Naive B cell (primary cell): ENCODE results near the gene PCSK6. TPM values are rescaled to one million over a fixed set of nuclear protein-coding genes. Genes with fewer than 3 reads are reported as not detected.
"Not testable (repeated sequence)": the region's sequence is repeated elsewhere in the genome, so short reads cannot be mapped to it uniquely, and the experiment has no call there.

Experiments
- ATAC-seq, 2 donors: fragments of 150-1000 bp; cut with Tn5 transposase; 2 replicates each; pipeline ENCODE4 v1.10.0; 2021; ENCODE audit warnings: low read depth in 2 of 2, mild to moderate bottlenecking in 2 of 2, moderate library complexity in 2 of 2
- DNase-seq: peaks from one replicate; pipeline ENCODE4 v3.0.0; 2022
- H3K27ac Mint-ChIP-seq, 6 donors: one replicate each; pipeline ENCODE4 v1.8.0; 2020 to 2022; ENCODE audit warnings: mild to moderate bottlenecking in 6 of 6, mixed read lengths in 6 of 6, moderate library complexity in 5 of 6, inconsistent platforms in 2 of 6
- H3K27me3 Mint-ChIP-seq, 3 donors: one replicate each; pipeline ENCODE4 v1.8.0; 2021 to 2022; ENCODE audit warnings: mixed read lengths in 3 of 3, mild to moderate bottlenecking in 1 of 3
- H3K36me3 Mint-ChIP-seq, 2 donors: one replicate each; pipeline ENCODE4 v1.8.0; 2020 to 2022; ENCODE audit warnings: mixed read lengths in 2 of 2, inconsistent platforms in 1 of 2, mild to moderate bottlenecking in 1 of 2
- H3K4me1 Mint-ChIP-seq, 3 donors: one replicate each; pipeline ENCODE4 v1.8.0; 2020 to 2022; ENCODE audit warnings: mixed read lengths in 3 of 3, inconsistent platforms in 1 of 3, mild to moderate bottlenecking in 1 of 3, moderate library complexity in 1 of 3
- H3K4me3 Mint-ChIP-seq, 8 donors: one replicate each; pipeline ENCODE4 v1.8.0; 2020 to 2022; ENCODE audit warnings: mild to moderate bottlenecking in 8 of 8, mixed read lengths in 8 of 8, moderate library complexity in 8 of 8, inconsistent platforms in 2 of 8
- H3K9me3 Mint-ChIP-seq, 7 donors: one replicate each; pipeline ENCODE4 v1.8.0; 2020 to 2022; ENCODE audit warnings: mixed read lengths in 7 of 7, mild to moderate bottlenecking in 5 of 7, inconsistent platforms in 2 of 7, moderate library complexity in 1 of 7
- polyA plus RNA-seq, 6 donors: library from polyadenylated mRNA; unstranded; fragments of 300-500 nt; fragmentation: Illumina TruSeq; gene quantifications; one replicate each; pipeline ENCODE4 v1.2.3, GENCODE V29; 2021; ENCODE audit warnings: low read depth in 6 of 6

The PCSK6 gene
- polyA plus RNA-seq, 6 donors from 2014 or later = 0.78 to 1.4 (median 0.96) TPM; not detected in 1

DNA sequence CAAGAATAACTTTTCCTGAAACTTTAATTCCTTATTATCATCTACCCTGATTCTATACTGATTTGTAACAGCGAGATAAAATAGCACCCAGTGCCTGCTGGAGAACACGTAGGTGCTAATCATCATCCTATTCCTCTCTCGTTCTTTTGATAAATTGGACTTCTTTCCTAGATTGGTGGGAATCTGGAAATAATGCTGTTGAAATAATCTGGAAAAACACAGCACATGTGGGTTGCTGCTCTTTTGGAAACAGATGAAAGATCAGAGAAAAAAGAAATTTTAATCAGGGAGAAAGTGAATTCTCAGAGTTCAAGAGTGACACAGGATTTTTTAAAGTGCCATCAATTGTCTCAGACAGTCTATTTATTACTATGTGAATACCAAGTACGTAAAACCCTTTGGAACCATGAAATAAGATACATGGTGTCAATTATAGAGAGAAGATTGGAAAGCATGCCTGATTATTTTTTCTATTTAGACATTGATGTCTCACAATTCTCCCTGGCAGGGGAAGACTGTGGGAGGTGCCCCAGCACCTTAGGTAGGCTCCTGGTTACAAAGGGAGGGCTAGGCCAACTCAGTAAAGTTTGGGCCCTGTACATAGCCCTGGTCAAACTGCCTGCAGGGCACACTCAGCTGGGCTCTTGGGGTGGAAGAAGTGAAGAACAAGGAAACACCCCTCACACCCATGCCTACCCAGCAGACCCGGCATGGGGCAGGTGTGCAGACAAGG is 134.4 kb downstream of the PCSK6 start:
- DNase-seq = no peak
- Mint-ChIP-seq H3K9me3 (no peaks in the 10 kb centered on the region), H3K4me1 (no peaks in the 10 kb centered on the region), H3K4me3 (no peak overlapping the region), H3K27ac (no peak overlapping the region), H3K27me3 (peaks cover 7 to 25% (median 9%) of the 10 kb centered on the region in 3 donors), H3K36me3 (no peaks in the 10 kb centered on the region)
- no peak for ATAC-seq

DNA sequence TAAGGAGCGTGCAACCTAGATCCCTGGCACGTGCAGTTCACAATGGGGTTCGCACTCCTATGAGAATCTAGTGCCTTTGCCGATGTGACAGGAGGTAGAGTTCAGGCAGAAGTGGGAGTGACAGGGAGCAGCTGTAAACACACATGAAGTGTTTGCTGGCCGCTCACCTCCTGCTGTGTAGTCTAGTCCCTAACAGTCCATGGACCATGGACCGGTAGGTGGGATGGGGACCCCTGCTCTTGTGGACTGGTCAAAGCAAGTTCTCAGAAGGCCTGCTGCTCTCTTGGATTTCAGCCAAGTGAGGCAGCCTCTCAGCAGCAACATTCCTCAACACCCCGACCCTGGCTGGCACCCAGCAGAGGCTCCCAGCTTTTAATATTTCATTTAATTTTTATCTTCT is 136.3 kb downstream of the PCSK6 start:
- Mint-ChIP-seq H3K27me3 (peaks cover 8 to 22% (median 14%) of the 10 kb centered on the region in 3 donors), H3K4me3 (no peak overlapping the region), H3K4me1 (no peaks in the 10 kb centered on the region), H3K36me3 (no peaks in the 10 kb centered on the region), H3K27ac (no peak overlapping the region), H3K9me3 (no peaks in the 10 kb centered on the region)
- no peak for ATAC-seq
- no peak for DNase-seq

DNA sequence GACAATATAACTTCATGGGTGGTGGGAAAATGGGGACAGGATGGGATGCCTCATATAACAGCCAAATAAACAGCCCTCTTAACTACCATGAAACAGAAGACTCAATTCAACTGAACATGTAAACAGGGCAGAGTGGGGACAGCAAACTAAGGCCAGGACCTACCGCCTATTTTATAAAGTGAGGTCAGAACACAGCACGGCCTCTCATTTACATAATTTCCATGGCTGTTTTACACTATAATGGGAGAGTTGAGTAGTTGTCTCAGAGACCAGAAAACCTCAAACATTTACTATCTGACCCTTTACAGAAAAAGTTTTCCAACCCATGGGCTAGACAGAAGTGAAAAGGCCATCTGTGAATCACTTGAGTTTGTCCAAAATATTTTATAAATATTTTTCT is 137.8 kb downstream of the PCSK6 start:
- Mint-ChIP-seq H3K9me3 (no peaks in the 10 kb centered on the region), H3K4me3 (no peak overlapping the region), H3K4me1 (no peaks in the 10 kb centered on the region), H3K27ac (no peak overlapping the region), H3K27me3 (peaks cover 9 to 36% (median 28%) of the 10 kb centered on the region in 3 donors), H3K36me3 (no peaks in the 10 kb centered on the region)
- ATAC-seq = no peak
- no peak for DNase-seq

DNA sequence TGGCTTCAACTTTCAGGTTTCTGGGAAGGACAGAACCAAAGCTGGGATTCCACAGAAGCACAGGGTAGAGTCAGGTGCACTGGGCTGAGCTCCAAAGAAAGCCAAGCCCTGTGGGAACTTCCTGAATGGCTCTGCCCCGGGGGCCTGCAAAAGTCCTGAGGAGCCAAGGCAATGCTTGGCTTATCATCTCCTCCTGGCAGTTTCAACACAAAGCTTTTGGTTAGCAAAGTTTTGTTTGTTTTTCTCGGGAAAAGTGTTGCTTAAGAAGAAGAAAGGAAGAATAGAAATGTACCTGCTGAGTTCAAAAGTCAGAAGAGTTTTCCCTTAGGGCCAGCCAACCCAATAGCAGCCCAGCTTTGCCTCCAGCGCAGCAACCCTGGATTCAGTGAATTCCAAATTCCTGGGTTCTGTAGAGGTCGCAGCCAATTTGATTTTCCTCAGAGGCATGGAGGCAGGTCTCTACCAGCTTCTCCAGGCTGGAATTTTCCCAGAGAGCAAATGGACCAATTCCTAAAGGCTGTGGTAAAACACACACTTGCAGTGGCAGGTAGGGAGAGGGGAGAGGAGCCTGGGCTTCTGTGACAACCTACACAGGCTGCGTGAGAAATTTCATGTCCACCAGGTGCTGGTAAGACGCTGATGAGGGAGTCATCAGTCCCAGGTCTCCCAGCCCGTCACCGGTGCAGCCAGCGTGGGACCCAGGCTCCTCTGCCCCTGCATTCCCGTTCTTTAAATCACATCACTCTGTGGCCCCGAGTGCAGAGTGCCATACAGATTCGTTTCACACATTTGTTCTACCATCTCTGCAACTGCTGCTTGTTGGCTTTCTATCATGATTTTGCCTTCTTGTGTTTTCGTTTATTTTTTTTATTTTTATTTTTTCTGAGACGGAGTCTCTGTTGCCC is 140.2 kb downstream of the PCSK6 start:
- no peak for ATAC-seq
- no peaks in the 10 kb centered on the region for H3K4me1 Mint-ChIP-seq
- no peak overlapping the region for H3K27ac Mint-ChIP-seq
- DNase-seq = no peak
- H3K36me3 Mint-ChIP-seq = no peaks in the 10 kb centered on the region
- H3K4me3 Mint-ChIP-seq = no peak overlapping the region
- peaks cover 9 to 42% (median 36%) of the 10 kb centered on the region in 3 donors for H3K27me3 Mint-ChIP-seq
- H3K9me3 Mint-ChIP-seq = no peaks in the 10 kb centered on the region

DNA sequence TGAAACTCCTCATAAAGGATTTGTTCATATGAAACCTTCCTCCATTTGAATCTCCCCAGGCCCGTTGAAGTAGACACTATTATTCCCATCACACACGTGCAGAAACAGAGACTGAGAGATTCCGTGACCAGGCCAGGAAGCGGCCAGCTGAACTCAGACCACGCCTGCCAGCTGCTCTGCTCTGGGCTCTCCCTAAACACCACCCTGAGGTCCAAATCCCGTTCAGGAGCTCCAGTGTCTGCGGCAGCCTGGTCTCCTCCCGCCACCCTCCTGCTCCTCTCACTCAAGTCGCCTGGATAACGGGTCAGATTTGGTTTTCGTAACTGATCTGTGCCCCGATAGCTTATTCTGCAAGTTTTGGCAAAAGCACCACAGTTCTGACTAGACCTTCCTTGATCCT is 140.9 kb downstream of the PCSK6 start:
- Mint-ChIP-seq H3K36me3 (no peaks in the 10 kb centered on the region), H3K27me3 (peaks cover 9 to 42% (median 36%) of the 10 kb centered on the region in 3 donors), H3K4me1 (no peaks in the 10 kb centered on the region), H3K27ac (no peak overlapping the region), H3K9me3 (no peaks in the 10 kb centered on the region), H3K4me3 (no peak overlapping the region)
- ATAC-seq = no peak
- DNase-seq = no peak

DNA sequence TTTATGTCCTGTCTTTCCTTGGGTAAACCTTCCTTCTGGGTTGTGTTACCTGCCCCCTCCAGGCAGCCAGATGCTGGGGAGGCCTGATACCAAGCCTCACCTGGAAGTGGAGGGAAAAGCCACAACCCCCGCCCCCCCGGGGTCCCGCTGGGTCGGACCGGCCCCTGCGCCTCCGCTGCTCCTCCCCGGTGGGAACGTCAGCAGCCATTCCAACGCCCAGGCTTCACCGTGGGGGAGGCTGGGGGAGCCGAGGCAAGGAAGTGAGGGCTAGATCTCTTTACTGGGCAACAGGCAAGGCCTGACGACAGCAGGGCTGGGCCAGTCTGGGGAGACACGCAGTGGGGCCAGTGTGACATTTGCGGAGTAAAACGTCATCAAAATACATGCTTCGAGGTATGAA is 141.5 kb downstream of the PCSK6 start:
- no peaks in the 10 kb centered on the region for H3K4me1 Mint-ChIP-seq
- no peak overlapping the region for H3K4me3 Mint-ChIP-seq
- peak overlapping the region in 2 of 6 donors; percentile 2 to 71 for H3K27ac Mint-ChIP-seq
- H3K36me3 Mint-ChIP-seq = no peaks in the 10 kb centered on the region
- no peak for DNase-seq
- no peak for ATAC-seq
- H3K27me3 Mint-ChIP-seq = peaks cover 9 to 42% (median 32%) of the 10 kb centered on the region in 3 donors
- no peaks in the 10 kb centered on the region for H3K9me3 Mint-ChIP-seq

DNA sequence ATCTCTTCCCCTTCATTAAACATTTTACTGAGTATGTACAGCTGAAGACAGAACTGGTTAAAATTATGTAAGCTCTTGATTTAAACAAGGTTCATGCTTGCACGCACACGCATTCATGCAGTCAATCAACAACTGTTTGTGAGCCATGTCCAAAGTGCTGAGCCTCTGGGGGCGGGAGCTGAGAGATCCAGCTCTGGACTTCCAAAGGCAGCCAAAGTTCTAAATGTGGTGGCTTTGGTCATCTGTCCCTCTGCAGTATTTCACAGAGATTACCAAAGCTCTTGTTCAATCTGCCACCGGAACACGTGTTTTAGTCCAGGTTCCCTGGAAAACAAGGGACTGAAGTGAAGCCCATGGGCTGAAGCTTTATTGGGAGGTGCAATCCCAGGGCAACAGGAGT is 142.1 kb downstream of the PCSK6 start:
- DNase-seq = no peak
- Mint-ChIP-seq H3K9me3 (no peaks in the 10 kb centered on the region), H3K27ac (no peak overlapping the region), H3K27me3 (peaks cover 7 to 42% (median 27%) of the 10 kb centered on the region in 3 donors), H3K36me3 (no peaks in the 10 kb centered on the region), H3K4me1 (no peaks in the 10 kb centered on the region), H3K4me3 (no peak overlapping the region)
- ATAC-seq = no peak

DNA sequence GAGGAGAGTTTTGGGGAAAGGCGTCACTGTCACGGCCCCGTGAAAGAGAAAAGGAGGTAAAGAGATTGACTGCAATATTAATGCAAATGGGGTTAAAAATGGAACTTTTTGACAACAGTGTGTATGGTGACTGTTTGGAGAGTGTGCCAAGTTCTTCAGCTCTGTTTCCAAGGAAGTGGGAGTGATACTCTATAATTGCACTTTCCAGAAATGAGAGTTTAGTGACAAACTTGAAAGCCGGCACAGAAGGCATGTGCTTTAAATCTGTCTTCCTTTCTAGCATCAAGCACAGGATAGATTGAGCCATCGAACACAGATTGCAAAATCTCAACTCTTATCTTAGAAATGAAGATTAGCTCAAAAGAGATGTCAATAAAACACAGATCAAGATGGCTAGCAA is 142.6 kb downstream of the PCSK6 start:
- DNase-seq = no peak
- Mint-ChIP-seq H3K4me1 (no peaks in the 10 kb centered on the region), H3K4me3 (no peak overlapping the region), H3K36me3 (no peaks in the 10 kb centered on the region), H3K27ac (no peak overlapping the region), H3K9me3 (no peaks in the 10 kb centered on the region), H3K27me3 (peaks cover 5 to 42% (median 25%) of the 10 kb centered on the region in 3 donors)
- no peak for ATAC-seq

DNA sequence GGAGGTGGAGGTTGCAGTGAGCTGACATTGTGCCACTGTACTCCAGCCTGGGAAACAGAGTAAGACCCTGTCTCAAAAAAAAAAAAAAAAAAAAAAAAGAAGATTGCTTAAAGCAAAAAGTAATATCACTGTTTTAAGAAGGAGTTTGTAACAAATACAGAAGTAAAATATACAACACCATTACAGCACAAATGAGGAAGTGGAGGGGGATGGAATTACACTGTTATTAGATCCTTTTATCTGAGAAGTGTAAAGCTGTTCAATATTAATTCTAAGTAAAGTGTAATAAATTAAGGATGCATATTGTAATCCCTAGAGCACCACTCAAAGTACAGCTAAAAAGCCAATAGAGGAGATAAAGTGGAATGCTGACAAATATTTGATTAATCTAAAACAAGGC is 147.5 kb downstream of the PCSK6 start:
- Mint-ChIP-seq H3K27ac (no peak overlapping the region), H3K36me3 (no peaks in the 10 kb centered on the region), H3K4me3 (no peak overlapping the region), H3K9me3 (peaks cover 0 to 12% (median 5%) of the 10 kb centered on the region in 7 donors), H3K4me1 (no peaks in the 10 kb centered on the region), H3K27me3 (peaks cover 17 to 41% (median 17%) of the 10 kb centered on the region in 3 donors)
- DNase-seq (no peak), ATAC-seq (no peak)

DNA sequence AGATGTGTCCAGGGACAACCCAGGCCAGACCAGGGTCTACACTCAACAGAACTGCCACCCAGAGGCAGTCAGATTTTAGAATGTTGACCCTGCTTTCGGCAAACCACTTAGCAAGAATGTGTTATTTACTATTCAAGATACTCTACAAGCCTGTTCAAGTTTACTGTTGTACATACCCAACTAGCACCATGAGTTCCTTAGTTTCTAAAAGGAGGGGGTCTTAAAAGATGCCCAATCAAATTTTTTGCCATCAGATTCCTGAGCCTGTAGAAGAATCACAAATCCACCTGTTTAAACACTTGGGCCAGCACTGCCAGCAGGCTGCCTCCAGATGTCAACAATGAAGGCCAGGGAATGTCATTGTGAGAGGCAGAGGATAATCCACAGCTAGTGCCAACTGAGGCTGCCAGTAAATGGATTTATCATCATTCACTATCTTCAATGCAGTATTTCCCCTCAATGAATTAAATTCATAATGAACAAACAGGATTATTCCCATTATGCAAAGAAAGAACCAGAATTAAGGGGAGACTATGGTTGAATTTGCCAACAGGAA is 150.9 kb downstream of the PCSK6 start:
- peaks cover 3 to 8% (median 7%) of the 10 kb centered on the region in 3 donors for H3K4me1 Mint-ChIP-seq
- H3K9me3 Mint-ChIP-seq = peaks cover 0 to 32% (median 13%) of the 10 kb centered on the region in 7 donors
- DNase-seq (no peak), ATAC-seq (no peak)
- H3K27ac Mint-ChIP-seq = no peak overlapping the region
- H3K27me3 Mint-ChIP-seq = peaks cover 5 to 24% (median 17%) of the 10 kb centered on the region in 3 donors
- peak overlapping the region in 1 of 8 donors; percentile 52 for H3K4me3 Mint-ChIP-seq
- H3K36me3 Mint-ChIP-seq = no peaks in the 10 kb centered on the region

DNA sequence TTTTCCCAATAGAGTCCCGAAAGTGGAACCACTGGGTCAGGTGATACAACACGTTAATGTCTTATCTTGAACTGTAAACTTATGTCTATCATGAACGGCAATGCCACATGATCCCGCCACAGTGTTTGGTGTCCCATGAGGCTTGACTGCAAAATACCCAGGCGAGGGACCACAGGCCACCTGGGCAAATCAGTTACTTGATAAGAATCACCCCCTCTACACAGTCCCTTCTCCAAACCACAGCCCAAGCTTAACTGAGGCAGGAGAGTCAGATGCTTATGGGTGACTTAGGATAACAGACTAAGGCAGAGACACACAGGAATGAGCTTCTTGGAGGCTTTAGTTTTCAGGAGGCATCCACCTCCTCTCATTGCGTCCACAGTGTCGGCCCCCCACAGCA is 151.5 kb downstream of the PCSK6 start:
- Mint-ChIP-seq H3K36me3 (no peaks in the 10 kb centered on the region), H3K9me3 (peaks cover 3 to 32% (median 19%) of the 10 kb centered on the region in 7 donors), H3K4me1 (peaks cover 6 to 13% (median 13%) of the 10 kb centered on the region in 3 donors), H3K4me3 (no peak overlapping the region), H3K27ac (no peak overlapping the region), H3K27me3 (peaks cover 5 to 24% (median 17%) of the 10 kb centered on the region in 3 donors)
- ATAC-seq (no peak), DNase-seq (no peak)

DNA sequence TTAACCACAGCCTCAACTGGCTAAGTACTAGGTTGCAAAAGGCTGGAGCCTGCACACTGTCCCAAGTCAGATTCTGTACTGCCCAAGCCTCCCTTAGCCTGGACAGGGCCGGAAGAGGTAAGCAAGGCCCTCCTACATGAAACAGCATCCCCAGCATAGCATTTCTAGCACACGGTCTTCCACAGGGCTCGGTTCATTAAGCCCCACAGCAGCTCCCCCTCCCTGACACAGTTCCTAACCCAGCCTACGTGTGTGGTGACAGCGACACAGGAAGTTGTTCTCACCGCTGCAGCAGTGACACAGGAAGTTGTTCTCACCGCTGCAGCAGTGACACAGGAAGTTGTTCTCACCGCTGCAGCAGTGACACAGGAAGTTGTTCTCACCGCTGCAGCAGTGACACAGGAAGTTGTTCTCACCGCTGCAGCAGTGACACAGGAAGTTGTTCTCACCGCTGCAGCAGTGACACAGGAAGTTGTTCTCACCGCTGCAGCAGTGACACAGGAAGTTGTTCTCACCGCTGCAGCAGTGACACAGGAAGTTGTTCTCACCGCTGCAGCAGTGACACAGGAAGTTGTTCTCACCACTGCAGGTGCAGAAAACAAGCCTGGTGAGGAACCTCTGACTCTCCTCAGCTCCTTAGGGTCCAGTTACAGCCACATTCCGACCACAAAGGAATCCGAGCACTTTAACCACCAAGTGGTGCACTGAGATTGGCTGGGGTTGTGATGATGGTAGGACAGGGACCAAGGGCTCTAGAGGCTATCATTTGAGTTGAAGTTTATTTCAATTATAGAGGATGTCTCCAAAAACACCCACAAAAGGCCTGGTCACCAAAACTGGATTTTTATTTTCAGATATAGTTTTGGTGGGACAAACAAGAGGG is 155.4 kb downstream of the PCSK6 start:
- H3K27ac Mint-ChIP-seq = peak overlapping the region; percentile 60 to 92 (median 75)
- H3K27me3 Mint-ChIP-seq = peaks cover 16 to 30% (median 17%) of the 10 kb centered on the region in 3 donors
- peak overlapping the region in 3 of 8 donors; percentile 3 to 47 (median 25) for H3K4me3 Mint-ChIP-seq
- H3K36me3 Mint-ChIP-seq = not testable (repeated sequence)
- peaks cover 5 to 37% (median 14%) of the 10 kb centered on the region in 7 donors for H3K9me3 Mint-ChIP-seq
- peaks cover 6 to 14% (median 14%) of the 10 kb centered on the region in 3 donors for H3K4me1 Mint-ChIP-seq
- ATAC-seq (peak; percentile 98 to 99), DNase-seq (peak; percentile 47)
